ENCODE data around the gene IL7R.

DNA sequence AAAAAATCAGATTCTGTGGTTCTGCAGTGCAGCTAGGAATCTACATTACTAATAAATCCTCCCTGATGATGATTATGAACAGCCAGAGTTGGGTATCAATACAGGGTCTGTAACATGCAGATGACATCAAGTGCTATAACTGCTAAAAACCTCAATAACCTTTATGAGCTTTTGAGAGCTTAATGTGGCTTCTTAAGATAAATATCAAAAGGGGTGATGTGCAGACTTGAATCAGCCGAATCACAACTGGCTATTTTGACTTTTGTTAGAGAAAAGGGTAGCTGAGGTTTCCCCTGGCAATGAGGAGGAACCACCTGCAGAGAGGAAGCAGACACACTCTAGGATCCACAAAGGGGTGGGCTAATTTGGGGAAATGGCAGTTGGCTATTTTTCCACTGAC, 51.5 kb downstream of the IL7R start:
- no peak for TF ChIP-seq SP3 (tag by site-specific recombination; IDR thresholded peaks at IDR 0.05)
- TF ChIP-seq, protein P1, sequence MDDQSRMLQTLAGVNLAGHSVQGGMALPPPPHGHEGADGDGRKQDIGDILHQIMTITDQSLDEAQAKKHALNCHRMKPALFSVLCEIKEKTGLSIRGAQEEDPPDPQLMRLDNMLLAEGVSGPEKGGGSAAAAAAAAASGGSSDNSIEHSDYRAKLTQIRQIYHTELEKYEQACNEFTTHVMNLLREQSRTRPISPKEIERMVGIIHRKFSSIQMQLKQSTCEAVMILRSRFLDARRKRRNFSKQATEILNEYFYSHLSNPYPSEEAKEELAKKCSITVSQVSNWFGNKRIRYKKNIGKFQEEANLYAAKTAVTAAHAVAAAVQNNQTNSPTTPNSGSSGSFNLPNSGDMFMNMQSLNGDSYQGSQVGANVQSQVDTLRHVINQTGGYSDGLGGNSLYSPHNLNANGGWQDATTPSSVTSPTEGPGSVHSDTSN (CRISPR knock-in tag; IDR thresholded peaks at IDR 0.05) = no peak
- no peak for TF ChIP-seq ZNF292 (tag by site-specific recombination; IDR thresholded peaks at IDR 0.05; ENCODE audit: borderline replicate concordance, low read depth)
- TF ChIP-seq ZFHX2 (tag by site-specific recombination; conservative IDR thresholded peaks at IDR 0.05) = no peak
- no peak for TF ChIP-seq ZNF274 (IDR thresholded peaks at IDR 0.05; ENCODE audit: low read length)
- no peak for TF ChIP-seq ZNF274 (tag by site-specific recombination; IDR thresholded peaks at IDR 0.05; ENCODE audit: borderline replicate concordance)
- TF ChIP-seq, protein P2, sequence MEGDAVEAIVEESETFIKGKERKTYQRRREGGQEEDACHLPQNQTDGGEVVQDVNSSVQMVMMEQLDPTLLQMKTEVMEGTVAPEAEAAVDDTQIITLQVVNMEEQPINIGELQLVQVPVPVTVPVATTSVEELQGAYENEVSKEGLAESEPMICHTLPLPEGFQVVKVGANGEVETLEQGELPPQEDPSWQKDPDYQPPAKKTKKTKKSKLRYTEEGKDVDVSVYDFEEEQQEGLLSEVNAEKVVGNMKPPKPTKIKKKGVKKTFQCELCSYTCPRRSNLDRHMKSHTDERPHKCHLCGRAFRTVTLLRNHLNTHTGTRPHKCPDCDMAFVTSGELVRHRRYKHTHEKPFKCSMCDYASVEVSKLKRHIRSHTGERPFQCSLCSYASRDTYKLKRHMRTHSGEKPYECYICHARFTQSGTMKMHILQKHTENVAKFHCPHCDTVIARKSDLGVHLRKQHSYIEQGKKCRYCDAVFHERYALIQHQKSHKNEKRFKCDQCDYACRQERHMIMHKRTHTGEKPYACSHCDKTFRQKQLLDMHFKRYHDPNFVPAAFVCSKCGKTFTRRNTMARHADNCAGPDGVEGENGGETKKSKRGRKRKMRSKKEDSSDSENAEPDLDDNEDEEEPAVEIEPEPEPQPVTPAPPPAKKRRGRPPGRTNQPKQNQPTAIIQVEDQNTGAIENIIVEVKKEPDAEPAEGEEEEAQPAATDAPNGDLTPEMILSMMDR (tag by site-specific recombination; IDR thresholded peaks at IDR 0.05) = no peak
- no peak for TF ChIP-seq SCRT1 (tag by site-specific recombination; IDR thresholded peaks at IDR 0.05; ENCODE audit: borderline replicate concordance)
- TF ChIP-seq ZNF571 (tag by site-specific recombination; IDR thresholded peaks at IDR 0.05) = no peak
- TF ChIP-seq ZNF510 (tag by site-specific recombination; IDR thresholded peaks at IDR 0.05; ENCODE audit: insufficient replicate concordance) = no peak
- no peak for TF ChIP-seq ZFP37 (tag by site-specific recombination; IDR thresholded peaks at IDR 0.05)
- TF ChIP-seq ZBTB7A (tag by site-specific recombination; IDR thresholded peaks at IDR 0.05; ENCODE audit: low read depth) = no peak
- TF ChIP-seq, protein P3, sequence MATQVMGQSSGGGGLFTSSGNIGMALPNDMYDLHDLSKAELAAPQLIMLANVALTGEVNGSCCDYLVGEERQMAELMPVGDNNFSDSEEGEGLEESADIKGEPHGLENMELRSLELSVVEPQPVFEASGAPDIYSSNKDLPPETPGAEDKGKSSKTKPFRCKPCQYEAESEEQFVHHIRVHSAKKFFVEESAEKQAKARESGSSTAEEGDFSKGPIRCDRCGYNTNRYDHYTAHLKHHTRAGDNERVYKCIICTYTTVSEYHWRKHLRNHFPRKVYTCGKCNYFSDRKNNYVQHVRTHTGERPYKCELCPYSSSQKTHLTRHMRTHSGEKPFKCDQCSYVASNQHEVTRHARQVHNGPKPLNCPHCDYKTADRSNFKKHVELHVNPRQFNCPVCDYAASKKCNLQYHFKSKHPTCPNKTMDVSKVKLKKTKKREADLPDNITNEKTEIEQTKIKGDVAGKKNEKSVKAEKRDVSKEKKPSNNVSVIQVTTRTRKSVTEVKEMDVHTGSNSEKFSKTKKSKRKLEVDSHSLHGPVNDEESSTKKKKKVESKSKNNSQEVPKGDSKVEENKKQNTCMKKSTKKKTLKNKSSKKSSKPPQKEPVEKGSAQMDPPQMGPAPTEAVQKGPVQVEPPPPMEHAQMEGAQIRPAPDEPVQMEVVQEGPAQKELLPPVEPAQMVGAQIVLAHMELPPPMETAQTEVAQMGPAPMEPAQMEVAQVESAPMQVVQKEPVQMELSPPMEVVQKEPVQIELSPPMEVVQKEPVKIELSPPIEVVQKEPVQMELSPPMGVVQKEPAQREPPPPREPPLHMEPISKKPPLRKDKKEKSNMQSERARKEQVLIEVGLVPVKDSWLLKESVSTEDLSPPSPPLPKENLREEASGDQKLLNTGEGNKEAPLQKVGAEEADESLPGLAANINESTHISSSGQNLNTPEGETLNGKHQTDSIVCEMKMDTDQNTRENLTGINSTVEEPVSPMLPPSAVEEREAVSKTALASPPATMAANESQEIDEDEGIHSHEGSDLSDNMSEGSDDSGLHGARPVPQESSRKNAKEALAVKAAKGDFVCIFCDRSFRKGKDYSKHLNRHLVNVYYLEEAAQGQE (tag by site-specific recombination; IDR thresholded peaks at IDR 0.05) = no peak
- TF ChIP-seq SETDB1 (IDR thresholded peaks at IDR 0.05; ENCODE audit: insufficient read length, low read length) = no peak
- TF ChIP-seq ZBTB1 (tag by site-specific recombination; IDR thresholded peaks at IDR 0.05) = no peak

Measured in HEK293 (cell line).